Midbrain (tissue), 1 donor: ENCODE measurements around the gene H2AZ1.
A peak's percentile ranks its signal among the peaks of the same experiment; 100 is the strongest.

Experiments
- DNase-seq: peaks from one replicate; lab custom pipeline; 2025; lab: John Stamatoyannopoulos, UW

Gene H2AZ1

GRCh38 chr4:99946356-99947189 lies 3.5 kb downstream of the H2AZ1 start, which contains the start of gene DNAJB14:
Gene DNAJB14, minus strand, starts transcription at chr4:99946618. Its CDS starts 47 bp downstream, at chr4:99946571.
- peak; percentile 69 for DNase-seq

GRCh38 chr4:99945718-99946355 lies 4.2 kb downstream of the H2AZ1 start:
- DNase-seq, result peak; percentile 24

- DNase-seq, result no peak
These were observed 6.1 kb downstream of the H2AZ1 start for GRCh38 chr4:99943904-99944437.

GRCh38 chr4:99938243-99938753 lies 11.8 kb downstream of the H2AZ1 start:
- DNase-seq, result no peak

GRCh38 chr4:99934891-99935290 lies 15.2 kb downstream of the H2AZ1 start:
- DNase-seq, result no peak

GRCh38 chr4:99927566-99927965 lies 22.5 kb downstream of the H2AZ1 start:
- DNase-seq, result no peak

- DNase-seq, result no peak
These were observed 28.9 kb downstream of the H2AZ1 start for GRCh38 chr4:99921174-99921573.

- no peak for DNase-seq
These were observed 31.4 kb downstream of the H2AZ1 start for GRCh38 chr4:99918656-99919055.

- no peak for DNase-seq
These were observed 32.5 kb downstream of the H2AZ1 start for GRCh38 chr4:99917575-99917974.

- no peak for DNase-seq
These were observed 34.6 kb downstream of the H2AZ1 start for GRCh38 chr4:99915449-99915848.
